Measurements from ENCODE around the gene ATXN10.

The ATXN10 gene

GRCh38 chr22:45882881-45883810, 211.5 kb downstream of the ATXN10 start:
- TF ChIP-seq, protein P1, sequence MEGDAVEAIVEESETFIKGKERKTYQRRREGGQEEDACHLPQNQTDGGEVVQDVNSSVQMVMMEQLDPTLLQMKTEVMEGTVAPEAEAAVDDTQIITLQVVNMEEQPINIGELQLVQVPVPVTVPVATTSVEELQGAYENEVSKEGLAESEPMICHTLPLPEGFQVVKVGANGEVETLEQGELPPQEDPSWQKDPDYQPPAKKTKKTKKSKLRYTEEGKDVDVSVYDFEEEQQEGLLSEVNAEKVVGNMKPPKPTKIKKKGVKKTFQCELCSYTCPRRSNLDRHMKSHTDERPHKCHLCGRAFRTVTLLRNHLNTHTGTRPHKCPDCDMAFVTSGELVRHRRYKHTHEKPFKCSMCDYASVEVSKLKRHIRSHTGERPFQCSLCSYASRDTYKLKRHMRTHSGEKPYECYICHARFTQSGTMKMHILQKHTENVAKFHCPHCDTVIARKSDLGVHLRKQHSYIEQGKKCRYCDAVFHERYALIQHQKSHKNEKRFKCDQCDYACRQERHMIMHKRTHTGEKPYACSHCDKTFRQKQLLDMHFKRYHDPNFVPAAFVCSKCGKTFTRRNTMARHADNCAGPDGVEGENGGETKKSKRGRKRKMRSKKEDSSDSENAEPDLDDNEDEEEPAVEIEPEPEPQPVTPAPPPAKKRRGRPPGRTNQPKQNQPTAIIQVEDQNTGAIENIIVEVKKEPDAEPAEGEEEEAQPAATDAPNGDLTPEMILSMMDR (IDR thresholded peaks at IDR 0.05) = no peak

GRCh38 chr22:45883811-45884170, 212.2 kb downstream of the ATXN10 start:
- TF ChIP-seq, protein P1 (IDR thresholded peaks at IDR 0.05) = no peak

- TF ChIP-seq, protein P1 (IDR thresholded peaks at IDR 0.05) = no peak
Measured at GRCh38 chr22:45884201-45885062, 212.8 kb downstream of the ATXN10 start.

GRCh38 chr22:45885171-45885840, 213.7 kb downstream of the ATXN10 start:
- TF ChIP-seq, protein P1 (IDR thresholded peaks at IDR 0.05) = no peak

DNA sequence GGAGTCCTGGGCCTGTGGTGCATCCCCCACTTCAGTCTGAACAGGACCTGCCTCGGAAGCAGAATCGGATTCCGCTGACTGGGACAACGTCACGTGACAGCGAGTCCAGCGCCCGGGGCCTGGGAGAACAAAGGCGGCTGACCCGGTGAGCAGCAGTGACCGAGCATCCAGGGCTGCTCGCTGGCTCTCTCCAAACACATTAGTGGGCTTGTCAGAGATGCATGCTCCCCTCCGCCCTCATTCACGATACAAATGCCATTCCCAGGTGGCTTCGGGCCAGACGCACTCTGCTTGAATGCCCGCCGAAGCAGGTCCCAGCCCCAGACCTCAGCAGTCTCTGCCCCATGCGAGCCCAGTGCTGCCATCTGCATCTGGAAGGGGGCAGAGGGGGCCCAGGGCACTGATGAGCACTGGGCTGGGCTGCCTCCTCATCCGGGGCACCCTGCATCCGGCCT, 214.3 kb downstream of the ATXN10 start:
- TF ChIP-seq, protein P1 (IDR thresholded peaks at IDR 0.05) = no peak

DNA sequence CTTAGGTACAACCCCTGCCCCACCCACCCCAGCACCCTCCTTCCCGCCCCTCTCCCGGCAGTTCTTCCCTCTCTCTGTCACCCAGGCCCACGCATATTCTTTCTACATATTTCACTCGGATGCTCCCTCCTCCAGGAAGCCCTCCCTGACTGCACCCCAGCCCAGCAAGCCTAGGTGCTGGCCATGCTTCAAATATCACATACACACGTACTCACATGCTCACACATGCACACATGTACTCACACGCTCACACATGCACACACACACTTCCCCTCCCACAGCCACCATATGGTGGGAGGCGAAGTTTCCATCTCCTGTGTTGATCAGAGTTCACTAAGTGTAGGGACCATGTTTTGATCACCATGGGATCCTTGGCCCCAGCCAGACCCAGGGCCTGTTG, 214.9 kb downstream of the ATXN10 start:
- TF ChIP-seq, protein P1 (IDR thresholded peaks at IDR 0.05) = no peak

Measured in LNCAP (cell line).